Measurements from ENCODE around the gene EPHA3.

EPHA3 gene

DNA sequence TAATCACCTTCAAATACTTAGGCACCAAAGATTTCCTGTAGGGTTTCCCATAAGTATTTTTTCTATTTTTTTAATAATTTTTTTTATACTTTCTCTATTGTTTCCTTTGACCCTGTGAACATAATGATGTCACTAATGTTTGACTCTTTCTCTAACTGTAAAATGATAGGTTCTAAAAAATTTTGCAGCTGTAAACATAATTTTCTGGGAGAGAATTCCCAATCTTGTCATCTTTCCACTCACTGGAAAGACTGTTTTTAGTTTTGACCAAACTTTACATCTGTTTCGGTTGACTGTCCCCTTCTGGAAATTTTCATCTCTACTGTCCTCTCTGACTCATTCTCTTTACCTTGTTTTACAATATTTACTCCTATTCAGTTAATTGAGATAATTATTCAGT lies 5.5 kb upstream of the EPHA3 start:
- TF ChIP-seq, protein P1, sequence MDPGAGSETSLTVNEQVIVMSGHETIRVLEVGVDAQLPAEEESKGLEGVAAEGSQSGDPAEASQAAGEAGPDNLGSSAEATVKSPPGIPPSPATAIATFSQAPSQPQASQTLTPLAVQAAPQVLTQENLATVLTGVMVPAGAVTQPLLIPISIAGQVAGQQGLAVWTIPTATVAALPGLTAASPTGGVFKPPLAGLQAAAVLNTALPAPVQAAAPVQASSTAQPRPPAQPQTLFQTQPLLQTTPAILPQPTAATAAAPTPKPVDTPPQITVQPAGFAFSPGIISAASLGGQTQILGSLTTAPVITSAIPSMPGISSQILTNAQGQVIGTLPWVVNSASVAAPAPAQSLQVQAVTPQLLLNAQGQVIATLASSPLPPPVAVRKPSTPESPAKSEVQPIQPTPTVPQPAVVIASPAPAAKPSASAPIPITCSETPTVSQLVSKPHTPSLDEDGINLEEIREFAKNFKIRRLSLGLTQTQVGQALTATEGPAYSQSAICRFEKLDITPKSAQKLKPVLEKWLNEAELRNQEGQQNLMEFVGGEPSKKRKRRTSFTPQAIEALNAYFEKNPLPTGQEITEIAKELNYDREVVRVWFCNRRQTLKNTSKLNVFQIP (CRISPR knock-in tag; IDR thresholded peaks at IDR 0.05; ENCODE audit: borderline replicate concordance, low read depth): no peak
- TF ChIP-seq TOX (CRISPR knock-in tag; IDR thresholded peaks at IDR 0.05; ENCODE audit: borderline replicate concordance) (no peak), ZFP30 (CRISPR knock-in tag; IDR thresholded peaks at IDR 0.05) (no peak)
- TF ChIP-seq, protein P2, sequence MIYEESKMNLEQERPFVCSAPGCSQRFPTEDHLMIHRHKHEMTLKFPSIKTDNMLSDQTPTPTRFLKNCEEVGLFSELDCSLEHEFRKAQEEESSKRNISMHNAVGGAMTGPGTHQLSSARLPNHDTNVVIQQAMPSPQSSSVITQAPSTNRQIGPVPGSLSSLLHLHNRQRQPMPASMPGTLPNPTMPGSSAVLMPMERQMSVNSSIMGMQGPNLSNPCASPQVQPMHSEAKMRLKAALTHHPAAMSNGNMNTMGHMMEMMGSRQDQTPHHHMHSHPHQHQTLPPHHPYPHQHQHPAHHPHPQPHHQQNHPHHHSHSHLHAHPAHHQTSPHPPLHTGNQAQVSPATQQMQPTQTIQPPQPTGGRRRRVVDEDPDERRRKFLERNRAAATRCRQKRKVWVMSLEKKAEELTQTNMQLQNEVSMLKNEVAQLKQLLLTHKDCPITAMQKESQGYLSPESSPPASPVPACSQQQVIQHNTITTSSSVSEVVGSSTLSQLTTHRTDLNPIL (CRISPR knock-in tag; IDR thresholded peaks at IDR 0.05; ENCODE audit: low read depth): no peak
- TF ChIP-seq, protein P3, sequence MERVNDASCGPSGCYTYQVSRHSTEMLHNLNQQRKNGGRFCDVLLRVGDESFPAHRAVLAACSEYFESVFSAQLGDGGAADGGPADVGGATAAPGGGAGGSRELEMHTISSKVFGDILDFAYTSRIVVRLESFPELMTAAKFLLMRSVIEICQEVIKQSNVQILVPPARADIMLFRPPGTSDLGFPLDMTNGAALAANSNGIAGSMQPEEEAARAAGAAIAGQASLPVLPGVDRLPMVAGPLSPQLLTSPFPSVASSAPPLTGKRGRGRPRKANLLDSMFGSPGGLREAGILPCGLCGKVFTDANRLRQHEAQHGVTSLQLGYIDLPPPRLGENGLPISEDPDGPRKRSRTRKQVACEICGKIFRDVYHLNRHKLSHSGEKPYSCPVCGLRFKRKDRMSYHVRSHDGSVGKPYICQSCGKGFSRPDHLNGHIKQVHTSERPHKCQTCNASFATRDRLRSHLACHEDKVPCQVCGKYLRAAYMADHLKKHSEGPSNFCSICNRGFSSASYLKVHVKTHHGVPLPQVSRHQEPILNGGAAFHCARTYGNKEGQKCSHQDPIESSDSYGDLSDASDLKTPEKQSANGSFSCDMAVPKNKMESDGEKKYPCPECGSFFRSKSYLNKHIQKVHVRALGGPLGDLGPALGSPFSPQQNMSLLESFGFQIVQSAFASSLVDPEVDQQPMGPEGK (CRISPR knock-in tag; IDR thresholded peaks at IDR 0.05; ENCODE audit: borderline replicate concordance): no peak
- ATAC-seq: no peak

DNA sequence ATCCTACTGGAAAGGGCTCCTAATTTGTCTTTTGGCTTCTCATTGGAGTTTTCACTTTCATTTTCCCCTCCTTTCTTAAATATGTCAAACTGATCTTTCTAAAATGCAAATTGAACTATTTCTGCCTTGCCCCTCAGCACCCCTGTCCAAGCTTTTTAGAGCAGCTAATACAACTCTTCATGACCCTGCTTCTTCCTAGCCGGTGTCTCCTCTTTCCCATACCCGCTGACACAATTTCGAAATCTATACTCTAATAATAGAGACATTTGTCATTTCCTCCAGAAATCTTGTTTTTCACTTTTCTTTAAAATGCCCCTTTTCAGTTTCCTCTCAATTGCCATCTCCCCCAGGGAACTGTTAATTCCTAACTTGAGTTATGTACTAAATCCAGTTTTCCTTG lies 2.9 kb upstream of the EPHA3 start:
- no peak for ATAC-seq
- TF ChIP-seq TCF4 (CRISPR knock-in tag; IDR thresholded peaks at IDR 0.05; ENCODE audit: borderline replicate concordance) (no peak), ARNTL (CRISPR knock-in tag; IDR thresholded peaks at IDR 0.05; ENCODE audit: borderline replicate concordance, low read depth) (no peak), GLIS3 (CRISPR knock-in tag; IDR thresholded peaks at IDR 0.05) (no peak), ISL1 (CRISPR knock-in tag; IDR thresholded peaks at IDR 0.05) (no peak), PPARA (CRISPR knock-in tag; IDR thresholded peaks at IDR 0.05; ENCODE audit: borderline replicate concordance) (no peak), ZFP3 (CRISPR knock-in tag; IDR thresholded peaks at IDR 0.05) (no peak), ZNF8 (CRISPR knock-in tag; IDR thresholded peaks at IDR 0.05) (no peak), BACH2 (CRISPR knock-in tag; IDR thresholded peaks at IDR 0.05; ENCODE audit: borderline replicate concordance) (no peak), CSDC2 (CRISPR knock-in tag; IDR thresholded peaks at IDR 0.05) (no peak), ZC3H10 (CRISPR knock-in tag; IDR thresholded peaks at IDR 0.05) (no peak), ZNF70 (CRISPR knock-in tag; IDR thresholded peaks at IDR 0.05) (no peak), ZFP30 (CRISPR knock-in tag; IDR thresholded peaks at IDR 0.05) (no peak), ZNF565 (CRISPR knock-in tag; conservative IDR thresholded peaks at IDR 0.05; ENCODE audit: low read depth) (no peak), SNAI2 (CRISPR knock-in tag; IDR thresholded peaks at IDR 0.05) (no peak), RARB (CRISPR knock-in tag; IDR thresholded peaks at IDR 0.05) (no peak), ESRRG (CRISPR knock-in tag; IDR thresholded peaks at IDR 0.05) (no peak)
- TF ChIP-seq, protein P3 (CRISPR knock-in tag; IDR thresholded peaks at IDR 0.05; ENCODE audit: borderline replicate concordance): no peak
- TF ChIP-seq, protein P4, sequence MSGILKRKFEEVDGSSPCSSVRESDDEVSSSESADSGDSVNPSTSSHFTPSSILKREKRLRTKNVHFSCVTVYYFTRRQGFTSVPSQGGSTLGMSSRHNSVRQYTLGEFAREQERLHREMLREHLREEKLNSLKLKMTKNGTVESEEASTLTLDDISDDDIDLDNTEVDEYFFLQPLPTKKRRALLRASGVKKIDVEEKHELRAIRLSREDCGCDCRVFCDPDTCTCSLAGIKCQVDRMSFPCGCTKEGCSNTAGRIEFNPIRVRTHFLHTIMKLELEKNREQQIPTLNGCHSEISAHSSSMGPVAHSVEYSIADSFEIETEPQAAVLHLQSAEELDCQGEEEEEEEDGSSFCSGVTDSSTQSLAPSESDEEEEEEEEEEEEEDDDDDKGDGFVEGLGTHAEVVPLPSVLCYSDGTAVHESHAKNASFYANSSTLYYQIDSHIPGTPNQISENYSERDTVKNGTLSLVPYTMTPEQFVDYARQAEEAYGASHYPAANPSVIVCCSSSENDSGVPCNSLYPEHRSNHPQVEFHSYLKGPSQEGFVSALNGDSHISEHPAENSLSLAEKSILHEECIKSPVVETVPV (CRISPR knock-in tag; IDR thresholded peaks at IDR 0.05): no peak
- TF ChIP-seq, protein P1 (CRISPR knock-in tag; IDR thresholded peaks at IDR 0.05; ENCODE audit: borderline replicate concordance, low read depth): no peak
- TF ChIP-seq, protein P5, sequence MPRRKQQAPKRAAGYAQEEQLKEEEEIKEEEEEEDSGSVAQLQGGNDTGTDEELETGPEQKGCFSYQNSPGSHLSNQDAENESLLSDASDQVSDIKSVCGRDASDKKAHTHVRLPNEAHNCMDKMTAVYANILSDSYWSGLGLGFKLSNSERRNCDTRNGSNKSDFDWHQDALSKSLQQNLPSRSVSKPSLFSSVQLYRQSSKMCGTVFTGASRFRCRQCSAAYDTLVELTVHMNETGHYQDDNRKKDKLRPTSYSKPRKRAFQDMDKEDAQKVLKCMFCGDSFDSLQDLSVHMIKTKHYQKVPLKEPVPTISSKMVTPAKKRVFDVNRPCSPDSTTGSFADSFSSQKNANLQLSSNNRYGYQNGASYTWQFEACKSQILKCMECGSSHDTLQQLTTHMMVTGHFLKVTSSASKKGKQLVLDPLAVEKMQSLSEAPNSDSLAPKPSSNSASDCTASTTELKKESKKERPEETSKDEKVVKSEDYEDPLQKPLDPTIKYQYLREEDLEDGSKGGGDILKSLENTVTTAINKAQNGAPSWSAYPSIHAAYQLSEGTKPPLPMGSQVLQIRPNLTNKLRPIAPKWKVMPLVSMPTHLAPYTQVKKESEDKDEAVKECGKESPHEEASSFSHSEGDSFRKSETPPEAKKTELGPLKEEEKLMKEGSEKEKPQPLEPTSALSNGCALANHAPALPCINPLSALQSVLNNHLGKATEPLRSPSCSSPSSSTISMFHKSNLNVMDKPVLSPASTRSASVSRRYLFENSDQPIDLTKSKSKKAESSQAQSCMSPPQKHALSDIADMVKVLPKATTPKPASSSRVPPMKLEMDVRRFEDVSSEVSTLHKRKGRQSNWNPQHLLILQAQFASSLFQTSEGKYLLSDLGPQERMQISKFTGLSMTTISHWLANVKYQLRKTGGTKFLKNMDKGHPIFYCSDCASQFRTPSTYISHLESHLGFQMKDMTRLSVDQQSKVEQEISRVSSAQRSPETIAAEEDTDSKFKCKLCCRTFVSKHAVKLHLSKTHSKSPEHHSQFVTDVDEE (CRISPR knock-in tag; IDR thresholded peaks at IDR 0.05): no peak
